A549 (cell line): ENCODE measurements around the gene TAB3. TPM values are rescaled to one million over a fixed set of nuclear protein-coding genes. Genes with fewer than 3 reads are reported as not detected.
A peak's percentile ranks its signal among the peaks of the same experiment; 100 is the strongest.

Source experiments
- ATAC-seq, 2 experiments: fragments of 200-7000 bp in 1 of 2; fragments of >200 bp in 1 of 2; cut with Nextera tagmentation in 1 of 2; cut with Tn5 transposase in 1 of 2; 3 replicates each; pipeline versions ENCODE4 v1.8.0 to v1.9.1; 2018 to 2020; ENCODE audit warnings: mild to moderate bottlenecking in 1 of 2, moderate library complexity in 1 of 2
- CTCF ChIA-PET: fragments of 300-600 bp; sonication (Branson Sonifier 250); formaldehyde crosslinking; extraction: SDS; loops from one replicate; lab custom pipeline; 2021; ENCODE audit warnings: antibody characterized with exemption, inconsistent platforms; lab: Yijun Ruan, JAX
- POLR2A ChIA-PET: fragments of 350-600 bp; formaldehyde crosslinking; extraction: SDS; loops from one replicate; lab custom pipeline; 2021; ENCODE audit warnings: antibody characterized with exemption, inconsistent platforms; lab: Yijun Ruan, JAX
- DNase-seq, 2 experiments: peaks; one replicate each; pipeline versions ENCODE4 v3.0.0 to v3.0.0-alpha.2; 2011 to 2016; ENCODE audit warnings: low read depth in 1 of 2, low spot score in 1 of 2
- FAIRE-seq: peaks from 2 replicates; lab custom pipeline; 2011; peaks lifted over from hg19 to GRCh38; lab: Jason Lieb, UNC
- H3K27ac ChIP-seq, 2 experiments: fragments of >200 bp; sonication (Bioruptor Twin); formaldehyde crosslinking; 3 replicates each; pipeline ENCODE4 v1.5.1; 2016 to 2017
- H3K4me1 ChIP-seq: fragments of >200 bp; sonication (Bioruptor Twin); formaldehyde crosslinking; 3 replicates; pipeline ENCODE4 v1.6.1; 2016
- H3K4me2 ChIP-seq: fragments of >200 bp; sonication (Bioruptor Twin); formaldehyde crosslinking; 3 replicates; pipeline ENCODE4 v1.6.1; 2016
- H3K4me3 ChIP-seq: fragments of >200 bp; sonication (Bioruptor Twin); formaldehyde crosslinking; 3 replicates; pipeline ENCODE4 v1.5.1; 2016
- H3K9me3 ChIP-seq: fragments of >200 bp; sonication (Bioruptor Twin); formaldehyde crosslinking; 3 replicates; pipeline ENCODE4 v1.6.1; 2016
- BCL3 ChIP-seq: fragments of >200 bp; sonication (Bioruptor Twin); formaldehyde crosslinking; IDR thresholded peaks from 3 replicates; pipeline ENCODE4 v1.6.1; 2016
- BHLHE40 ChIP-seq: IDR thresholded peaks from 2 replicates; pipeline ENCODE4 v1.6.1; 2012; ENCODE audit warnings: low read depth, low read length, inconsistent platforms
- CHD2 ChIP-seq: fragments of 150-350 bp; IDR thresholded peaks from 2 replicates; pipeline ENCODE4 v1.6.1; 2014; ENCODE audit warnings: low read length; ENCODE audit not compliant: partially characterized antibody
- CHD4 ChIP-seq: fragments of 200-600 bp; sonication (generic); IDR thresholded peaks from 2 replicates; pipeline ENCODE4 v1.6.1; 2016; ENCODE audit warnings: antibody characterized with exemption, mild to moderate bottlenecking, borderline replicate concordance
- CTCF ChIP-seq: fragments of >200 bp; sonication (Bioruptor Twin); formaldehyde crosslinking; IDR thresholded peaks from 3 replicates; pipeline ENCODE4 v1.5.1; 2016
- EHF ChIP-seq: fragments of 250-450 bp; sonication (Bioruptor Pico); IDR thresholded peaks from 2 replicates; pipeline ENCODE4 v1.5.0; 2020; ENCODE audit warnings: mild to moderate bottlenecking
- FOSB ChIP-seq: fragments of 250-450 bp; sonication (Bioruptor Pico); IDR thresholded peaks from 2 replicates; pipeline ENCODE4 v1.5.0; 2020; ENCODE audit warnings: mild to moderate bottlenecking, moderate library complexity
- FOSL2 ChIP-seq, 2 experiments: fragments of 450-650 bp in 1 of 2; fragments of >200 bp in 1 of 2; sonication (Bioruptor Twin) in 1 of 2; formaldehyde crosslinking; IDR thresholded peaks; 2 replicates each; pipeline versions ENCODE4 v1.5.0 to v1.6.1; 2016 to 2020; ENCODE audit warnings: mild to moderate bottlenecking in 1 of 2, moderate library complexity in 1 of 2
- FOXS1 ChIP-seq: fragments of 250-450 bp; sonication (Bioruptor Pico); IDR thresholded peaks from 2 replicates; pipeline ENCODE4 v1.5.0; 2020; ENCODE audit warnings: mild to moderate bottlenecking, moderate library complexity
- GATA3 ChIP-seq: IDR thresholded peaks from 2 replicates; pipeline ENCODE4 v1.6.1; 2012; ENCODE audit warnings: borderline replicate concordance
- HDAC2 ChIP-seq: fragments of 200-600 bp; sonication (generic); IDR thresholded peaks from 2 replicates; pipeline ENCODE4 v1.6.1; 2016
- HES2 ChIP-seq: fragments of >200 bp; sonication (Bioruptor Twin); formaldehyde crosslinking; IDR thresholded peaks from 2 replicates; pipeline ENCODE4 v1.6.1; 2016
- JUN ChIP-seq, 2 experiments: fragments of >200 bp; sonication (Bioruptor Twin); formaldehyde crosslinking; IDR thresholded peaks; 2 replicates in 1 of 2; 3 replicates in 1 of 2; pipeline ENCODE4 v1.6.1; 2016 to 2017
- KDM1A ChIP-seq: fragments of 200-600 bp; sonication (generic); IDR thresholded peaks from 2 replicates; pipeline ENCODE4 v1.6.1; 2016; ENCODE audit warnings: low read depth, mild to moderate bottlenecking
- MAX ChIP-seq: IDR thresholded peaks from 2 replicates; pipeline ENCODE4 v1.6.1; 2012
- NFE2L2 ChIP-seq: fragments of 150-350 bp; conservative IDR thresholded peaks from 2 replicates; pipeline ENCODE4 v1.6.1; 2014; ENCODE audit warnings: low read length
- PBX3 ChIP-seq: IDR thresholded peaks from 2 replicates; pipeline ENCODE4 v1.6.1; 2012
- POLR2A ChIP-seq: IDR thresholded peaks from 2 replicates; pipeline ENCODE4 v1.6.1; 2012; ENCODE audit warnings: mild to moderate bottlenecking, low read length
- RAD21 ChIP-seq, 2 experiments: fragments of >200 bp in 1 of 2; sonication (Bioruptor Twin) in 1 of 2; formaldehyde crosslinking in 1 of 2; IDR thresholded peaks in 1 of 2; conservative IDR thresholded peaks in 1 of 2; 2 replicates in 1 of 2; 3 replicates in 1 of 2; pipeline ENCODE4 v1.6.1; 2012 to 2018; ENCODE audit warnings: inconsistent platforms in 1 of 2
- REST ChIP-seq: fragments of 200-600 bp; sonication (generic); IDR thresholded peaks from 2 replicates; pipeline ENCODE4 v1.6.1; 2016; ENCODE audit warnings: antibody characterized with exemption, mild to moderate bottlenecking, moderate library complexity
- TFCP2L1 ChIP-seq: fragments of 250-450 bp; sonication (Bioruptor Pico); IDR thresholded peaks from 2 replicates; pipeline ENCODE4 v1.5.0; 2021; ENCODE audit warnings: mild to moderate bottlenecking
- WGBS: methylation state at CpG from one replicate; pipeline ENCODE4 v1.1.6; 2017; ENCODE audit errors: missing lambda C conversion rate; 5-methylcytosine and 5-hydroxymethylcytosine counted together
- polyA minus RNA-seq: library from RNA; depleted of rRNA, polyadenylated mRNA; stranded (reverse); fragments of >200 nt; gene quantifications from 2 replicates; pipeline ENCODE4 v1.2.3, GENCODE V29; 2011; rRNA and poly(A)+ RNA removed
- polyA plus RNA-seq, 4 experiments: library from polyadenylated mRNA; depleted of rRNA in 3 of 4; stranded (reverse); fragments of >200 nt; fragmentation: RNase III in 1 of 4; extraction: RNeasy Plus Mini Kit Qiagen cat#74134 plus additional on column Dnase treatment in 1 of 4; gene quantifications; 2 replicates in 3 of 4; 3 replicates in 1 of 4; pipeline ENCODE4 v1.2.3, GENCODE V29; 2011 to 2017

TAB3 gene
- 17.7 and 18.6 TPM in 2 replicates for polyA plus RNA-seq (2011; rRNA removed)
- polyA plus RNA-seq (2012; cell fraction: cytosol; rRNA removed): 5.3 and 7.7 TPM in 2 replicates
- 5.0 and 7.9 TPM in 2 replicates for polyA plus RNA-seq (2012; cell fraction: nucleus; rRNA removed)
- 11.2 to 12.2 TPM (median 11.3 TPM) in 3 replicates for polyA plus RNA-seq (2017; fragmentation: RNase III; extraction: RNeasy Plus Mini Kit Qiagen cat#74134 plus additional on column Dnase treatment)
- 12.1 and 17.5 TPM in 2 replicates for polyA minus RNA-seq

- Histone ChIP-seq H3K9me3 (no peaks in the 10 kb centered on the region), H3K4me3 (peak within 1 kb of the TSS; percentile 94), H3K27ac (peak within 1 kb of the TSS; percentile 90 to 99), H3K4me1 (peaks cover 5% of the 10 kb centered on the region; the same call in 1 of the 3 replicates), H3K4me2 (peak within 1 kb of the TSS; percentile 77)
- TF ChIP-seq RAD21 (conservative IDR thresholded peaks at IDR 0.05 in 1 of 2, IDR thresholded peaks at IDR 0.05 in 1 of 2) (no peak), EHF (CRISPR knock-in tag) (no peak), NFE2L2 (no peak), JUN (IDR thresholded peaks at IDR 0.05) (peak in 1 of 2 experiments; percentile 54; a peak in 3 of 5 replicates), CHD4 (no peak), HES2 (no peak), FOSL2 (IDR thresholded peaks at IDR 0.05) (no peak), FOSL2 (CRISPR knock-in tag; IDR thresholded peaks at IDR 0.05) (peak; percentile 69), TFCP2L1 (CRISPR knock-in tag) (no peak), HDAC2 (no peak), KDM1A (no peak), GATA3 (peak; percentile 53; the same call in 1 of the 2 replicates), BCL3 (no peak), BHLHE40 (no peak), REST (peak; percentile 92), CHD2 (peak; percentile 94), MAX (peak; percentile 64), CTCF (no peak), FOXS1 (CRISPR knock-in tag) (no peak), POLR2A (peak; percentile 50), FOSB (CRISPR knock-in tag) (no peak), PBX3 (no peak)
- POLR2A ChIA-PET: interaction anchor here (0.5 to 0.6 kb wide), 2 partner anchors 16 to 21 kb away, joined by 4 to 6 read pairs; no protein-coding TSS in a partner anchor
- ATAC-seq (peak; percentile 96 to 98), FAIRE-seq (no peak), DNase-seq (peak; percentile 89 to 97)
- 2% methylated on average over 19 of the region's 62 CpGs for whole genome bisulfite sequencing
- CTCF ChIA-PET: no interaction called here
These were observed at the start of gene TAB3 for GRCh38 chrX:30889147-30890140. TAB3 (minus strand) TSS chrX:30889254; CDS start chrX:30859588, 29,666 bp downstream.
